Gastrocnemius medialis (tissue), 4 donors: ENCODE data around the gene RASGRP4. TPM values are rescaled to one million over a fixed set of nuclear protein-coding genes. Genes with fewer than 3 reads are reported as not detected.
A peak's percentile ranks its signal among the peaks of the same experiment; 100 is the strongest.
"Not testable (repeated sequence)": the region's sequence is repeated elsewhere in the genome, so short reads cannot be mapped to it uniquely, and the experiment has no call there.

ENCODE experiments used
- ATAC-seq, 2 donors: fragments of 150-250 bp; one replicate each; pipeline ENCODE4 v1.9.1; 2016
- DNase-seq, 2 donors: peaks; one replicate each; pipeline ENCODE4 v3.0.0-alpha.2; 2019
- H3K27ac ChIP-seq, 4 donors: fragments of 200-600 bp; sonication (generic); 1 replicate in 1 of 4; 2 replicates in 3 of 4; pipeline ENCODE4 v1.5.1; 2016 to 2018; ENCODE audit warnings: mild to moderate bottlenecking in 2 of 4, moderate library complexity in 1 of 4
- H3K27me3 ChIP-seq, 3 donors: fragments of 200-600 bp; sonication (generic) in 2 of 3; 1 replicate in 1 of 3; 2 replicates in 2 of 3; pipeline versions ENCODE4 v1.5.1 to v1.6.0; 2016 to 2019; ENCODE audit warnings: mild to moderate bottlenecking in 1 of 3, moderate library complexity in 1 of 3
- H3K36me3 ChIP-seq, 2 donors: fragments of 200-600 bp; sonication (generic) in 1 of 2; one replicate each; pipeline ENCODE4 v1.5.1; 2017 to 2018
- H3K4me1 ChIP-seq, 2 donors: fragments of 200-600 bp; sonication (generic) in 1 of 2; one replicate each; pipeline ENCODE4 v1.5.1; 2016 to 2017; ENCODE audit warnings: mild to moderate bottlenecking in 2 of 2
- H3K4me3 ChIP-seq, 4 donors: fragments of 200-600 bp; sonication (generic) in 3 of 4; 1 replicate in 1 of 4; 2 replicates in 3 of 4; pipeline ENCODE4 v1.5.1; 2016 to 2019; ENCODE audit warnings: mild to moderate bottlenecking in 2 of 4
- H3K9me3 ChIP-seq, 3 donors: fragments of 200-600 bp; sonication (generic) in 2 of 3; 1 replicate in 1 of 3; 2 replicates in 2 of 3; pipeline ENCODE4 v1.5.1; 2016 to 2019
- CTCF ChIP-seq, 5 experiments: fragments of 450-650 bp in 3 of 5; fragments of 200-600 bp in 2 of 5; sonication (generic) in 2 of 5; IDR thresholded peaks in 4 of 5; conservative IDR thresholded peaks in 1 of 5; 1 replicate in 4 of 5; 2 replicates in 1 of 5; pipeline ENCODE4 v1.5.1; 2016 to 2019; ENCODE audit warnings: antibody characterized with exemption in 5 of 5, mild to moderate bottlenecking in 3 of 5, moderate library complexity in 3 of 5
- POLR2A ChIP-seq, 2 donors: fragments of 450-650 bp; IDR thresholded peaks; one replicate each; pipeline ENCODE4 v1.6.1; 2017; ENCODE audit warnings: antibody characterized with exemption in 2 of 2, mild to moderate bottlenecking in 2 of 2, moderate library complexity in 2 of 2
- in situ Hi-C, 4 donors: fragments of 200-750 bp; cut with MboI; loops; one replicate each; pipeline versions ENCODE4 v1.15.0 to v1.8.0; 2017; ENCODE audit warnings: low sequenced_read_pairs in 4 of 4
- intact Hi-C: fragments of 100-400 bp; cut with DNase I; formaldehyde crosslinking; loops from one replicate; pipeline ENCODE4 v1.15.1; 2023; ENCODE audit warnings: low total_unique reads
- total RNA-seq, 4 donors: library from RNA; depleted of rRNA; stranded (reverse); fragments of >200 nt; gene quantifications; one replicate each; pipeline versions ENCODE4 v1.1.0 to v1.2.3, GENCODE V29; 2016

The RASGRP4 gene
- total RNA-seq, 4 donors from 2014 or later, result 0.61 to 2.2 (median 0.94) TPM

- ATAC-seq, result no peak
- in situ Hi-C loops (no loop called here), intact Hi-C loops (loop anchor here (10.0 kb wide), 2 partner anchors 1034 to 1914 kb away; partner anchors contain the start of genes AKT2 and ZFP36)
- DNase-seq, result no peak
- Histone ChIP-seq H3K4me1 (peaks cover 4 to 8% of the 10 kb centered on the region in 2 donors), H3K27me3 (peaks cover 0 to under 1% (median 0%) of the 10 kb centered on the region in 3 donors), H3K36me3 (no peaks in the 10 kb centered on the region), H3K27ac (no peak overlapping the region), H3K9me3 (no peaks in the 10 kb centered on the region), H3K4me3 (no peak overlapping the region)
- TF ChIP-seq POLR2A (IDR thresholded peaks at IDR 0.05) (no peak), CTCF (IDR thresholded peaks at IDR 0.05 in 4 of 5, conservative IDR thresholded peaks at IDR 0.05 in 1 of 5) (no peak)
Measured at GRCh38 chr19:38371081-38371480, 54.9 kb downstream of the RASGRP4 start.

- H3K27ac ChIP-seq, result no peak overlapping the region
- intact Hi-C loops (loop anchor here (10.0 kb wide), 2 partner anchors 1035 to 1915 kb away; partner anchors contain the start of genes AKT2 and ZFP36), in situ Hi-C loops (no loop called here)
- H3K36me3 ChIP-seq, result no peaks in the 10 kb centered on the region
- no peak for TF ChIP-seq CTCF (IDR thresholded peaks at IDR 0.05 in 4 of 5, conservative IDR thresholded peaks at IDR 0.05 in 1 of 5)
- H3K4me1 ChIP-seq, result peaks cover 0 to under 1% of the 10 kb centered on the region in 2 donors
- no peak overlapping the region for H3K4me3 ChIP-seq
- peaks cover 0 to 4% (median 0%) of the 10 kb centered on the region in 3 donors for H3K27me3 ChIP-seq
- no peak for DNase-seq
- ATAC-seq, result no peak
- H3K9me3 ChIP-seq, result no peaks in the 10 kb centered on the region
Measured at GRCh38 chr19:38370299-38370698, 55.7 kb downstream of the RASGRP4 start.

DNA sequence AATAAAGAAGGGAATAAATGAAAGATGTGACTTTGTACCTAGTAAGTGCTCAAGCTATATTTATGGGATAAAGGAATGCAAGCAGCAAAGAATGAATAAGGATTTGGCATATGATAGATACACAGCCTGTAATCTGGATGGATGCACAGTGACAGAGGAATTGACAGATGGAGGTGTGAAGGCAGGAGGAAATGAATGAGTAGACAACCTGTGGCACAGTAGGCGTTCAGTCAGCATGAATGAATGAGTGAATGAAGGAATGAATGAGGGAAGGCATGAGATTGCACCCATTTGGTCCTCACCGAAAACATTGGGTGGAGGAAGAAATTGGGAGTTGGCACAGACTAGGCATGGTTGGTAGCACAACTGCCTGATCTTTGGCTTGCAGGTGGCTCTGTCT lies 56.4 kb downstream of the RASGRP4 start:
- H3K27me3 ChIP-seq, result peaks cover 0 to 9% (median 0%) of the 10 kb centered on the region in 3 donors
- no peak for ATAC-seq
- no peak overlapping the region for H3K4me3 ChIP-seq
- intact Hi-C loops (no loop called here), in situ Hi-C loops (no loop called here)
- H3K27ac ChIP-seq, result no peak overlapping the region
- no peaks in the 10 kb centered on the region for H3K9me3 ChIP-seq
- H3K4me1 ChIP-seq, result no peaks in the 10 kb centered on the region
- no peak for TF ChIP-seq POLR2A (IDR thresholded peaks at IDR 0.05)
- no peak for DNase-seq
- no peaks in the 10 kb centered on the region for H3K36me3 ChIP-seq

- intact Hi-C loops, result no loop called here
- TF ChIP-seq CTCF (IDR thresholded peaks at IDR 0.05 in 4 of 5, conservative IDR thresholded peaks at IDR 0.05 in 1 of 5) (no peak), POLR2A (IDR thresholded peaks at IDR 0.05) (no peak)
- no peaks in the 10 kb centered on the region for H3K9me3 ChIP-seq
- ATAC-seq (no peak), DNase-seq (no peak)
- peaks cover 0 to 10% (median 0%) of the 10 kb centered on the region in 3 donors for H3K27me3 ChIP-seq
- no peaks in the 10 kb centered on the region for H3K36me3 ChIP-seq
- H3K27ac ChIP-seq, result no peak overlapping the region
- in situ Hi-C loops, result no loop called here
- peaks cover 4 to 5% of the 10 kb centered on the region in 2 donors for H3K4me1 ChIP-seq
- H3K4me3 ChIP-seq, result no peak overlapping the region
Measured at GRCh38 chr19:38367041-38367440, 59.0 kb downstream of the RASGRP4 start.

GRCh38 chr19:38362946-38363688 lies 62.9 kb downstream of the RASGRP4 start:
- H3K27ac ChIP-seq, H3K9me3 ChIP-seq, DNase-seq, ATAC-seq, in situ Hi-C loops, intact Hi-C loops, H3K36me3 ChIP-seq: not testable (repeated sequence)
- Histone ChIP-seq H3K4me1 (peaks cover 5 to 14% of the 10 kb centered on the region in 2 donors), H3K27me3 (peaks cover 14 to 30% (median 20%) of the 10 kb centered on the region in 3 donors), H3K4me3 (peak overlapping the region in 3 of 4 donors; percentile 69 to 71 (median 70))
